Gastrocnemius medialis (tissue), 4 donors: ENCODE data around the gene CSNK1D. TPM values are rescaled to one million over a fixed set of nuclear protein-coding genes. Genes with fewer than 3 reads are reported as not detected.

Experiments used
- ATAC-seq, 2 donors: fragments of 150-250 bp; one replicate each; pipeline ENCODE4 v1.9.1; 2016
- DNase-seq, 2 donors: peaks; one replicate each; pipeline ENCODE4 v3.0.0-alpha.2; 2019
- H3K27ac ChIP-seq, 4 donors: fragments of 200-600 bp; sonication (generic); 1 replicate in 1 of 4; 2 replicates in 3 of 4; pipeline ENCODE4 v1.5.1; 2016 to 2018; ENCODE audit warnings: mild to moderate bottlenecking in 2 of 4, moderate library complexity in 1 of 4
- H3K27me3 ChIP-seq, 3 donors: fragments of 200-600 bp; sonication (generic) in 2 of 3; 1 replicate in 1 of 3; 2 replicates in 2 of 3; pipeline versions ENCODE4 v1.5.1 to v1.6.0; 2016 to 2019; ENCODE audit warnings: mild to moderate bottlenecking in 1 of 3, moderate library complexity in 1 of 3
- H3K36me3 ChIP-seq, 2 donors: fragments of 200-600 bp; sonication (generic) in 1 of 2; one replicate each; pipeline ENCODE4 v1.5.1; 2017 to 2018
- H3K4me1 ChIP-seq, 2 donors: fragments of 200-600 bp; sonication (generic) in 1 of 2; one replicate each; pipeline ENCODE4 v1.5.1; 2016 to 2017; ENCODE audit warnings: mild to moderate bottlenecking in 2 of 2
- H3K4me3 ChIP-seq, 4 donors: fragments of 200-600 bp; sonication (generic) in 3 of 4; 1 replicate in 1 of 4; 2 replicates in 3 of 4; pipeline ENCODE4 v1.5.1; 2016 to 2019; ENCODE audit warnings: mild to moderate bottlenecking in 2 of 4
- H3K9me3 ChIP-seq, 3 donors: fragments of 200-600 bp; sonication (generic) in 2 of 3; 1 replicate in 1 of 3; 2 replicates in 2 of 3; pipeline ENCODE4 v1.5.1; 2016 to 2019
- POLR2A ChIP-seq, 2 donors: fragments of 450-650 bp; IDR thresholded peaks; one replicate each; pipeline ENCODE4 v1.6.1; 2017; ENCODE audit warnings: antibody characterized with exemption in 2 of 2, mild to moderate bottlenecking in 2 of 2, moderate library complexity in 2 of 2
- in situ Hi-C, 4 donors: fragments of 200-750 bp; cut with MboI; loops; one replicate each; pipeline versions ENCODE4 v1.15.0 to v1.8.0; 2017; ENCODE audit warnings: low sequenced_read_pairs in 4 of 4
- intact Hi-C: fragments of 100-400 bp; cut with DNase I; formaldehyde crosslinking; loops from one replicate; pipeline ENCODE4 v1.15.1; 2023; ENCODE audit warnings: low total_unique reads
- total RNA-seq, 4 donors: library from RNA; depleted of rRNA; stranded (reverse); fragments of >200 nt; gene quantifications; one replicate each; pipeline versions ENCODE4 v1.1.0 to v1.2.3, GENCODE V29; 2016
- TF ChIP-seq, protein P1 (sequence below), 5 experiments: fragments of 450-650 bp in 3 of 5; fragments of 200-600 bp in 2 of 5; sonication (generic) in 2 of 5; IDR thresholded peaks in 4 of 5; conservative IDR thresholded peaks in 1 of 5; 1 replicate in 4 of 5; 2 replicates in 1 of 5; pipeline ENCODE4 v1.5.1; 2016 to 2019; ENCODE audit warnings: antibody characterized with exemption in 5 of 5, mild to moderate bottlenecking in 3 of 5, moderate library complexity in 3 of 5

CSNK1D gene
- total RNA-seq, 4 donors from 2014 or later: 34.0 to 55.2 (median 47.3) TPM

DNA sequence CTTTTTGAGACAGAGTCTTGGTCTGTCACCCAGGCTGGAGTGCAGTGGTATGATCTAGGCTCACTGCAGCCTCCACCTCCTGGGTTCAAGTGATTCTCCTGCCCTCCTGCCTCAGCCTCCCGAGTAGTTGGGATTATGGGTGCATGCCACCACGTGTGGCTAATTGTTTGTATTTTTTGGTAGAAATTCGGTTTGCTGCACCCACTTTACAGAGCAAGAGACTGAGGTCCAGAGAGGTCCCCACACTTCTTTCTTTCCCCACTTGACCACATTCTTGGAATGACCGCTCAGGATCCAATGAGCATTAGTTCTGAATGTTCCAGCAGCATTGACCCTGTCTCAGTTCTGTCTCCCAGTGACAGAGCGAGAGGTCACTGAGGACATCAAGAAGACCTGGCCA is 50.0 kb downstream of the CSNK1D start:
- H3K4me1 ChIP-seq: peaks cover 23 to 24% of the 10 kb centered on the region in 2 donors
- ATAC-seq (no peak), DNase-seq (no peak)
- H3K27me3 ChIP-seq: no peaks in the 10 kb centered on the region
- H3K27ac ChIP-seq: no peak overlapping the region
- no peaks in the 10 kb centered on the region for H3K36me3 ChIP-seq
- H3K9me3 ChIP-seq: no peaks in the 10 kb centered on the region
- TF ChIP-seq, protein P1, sequence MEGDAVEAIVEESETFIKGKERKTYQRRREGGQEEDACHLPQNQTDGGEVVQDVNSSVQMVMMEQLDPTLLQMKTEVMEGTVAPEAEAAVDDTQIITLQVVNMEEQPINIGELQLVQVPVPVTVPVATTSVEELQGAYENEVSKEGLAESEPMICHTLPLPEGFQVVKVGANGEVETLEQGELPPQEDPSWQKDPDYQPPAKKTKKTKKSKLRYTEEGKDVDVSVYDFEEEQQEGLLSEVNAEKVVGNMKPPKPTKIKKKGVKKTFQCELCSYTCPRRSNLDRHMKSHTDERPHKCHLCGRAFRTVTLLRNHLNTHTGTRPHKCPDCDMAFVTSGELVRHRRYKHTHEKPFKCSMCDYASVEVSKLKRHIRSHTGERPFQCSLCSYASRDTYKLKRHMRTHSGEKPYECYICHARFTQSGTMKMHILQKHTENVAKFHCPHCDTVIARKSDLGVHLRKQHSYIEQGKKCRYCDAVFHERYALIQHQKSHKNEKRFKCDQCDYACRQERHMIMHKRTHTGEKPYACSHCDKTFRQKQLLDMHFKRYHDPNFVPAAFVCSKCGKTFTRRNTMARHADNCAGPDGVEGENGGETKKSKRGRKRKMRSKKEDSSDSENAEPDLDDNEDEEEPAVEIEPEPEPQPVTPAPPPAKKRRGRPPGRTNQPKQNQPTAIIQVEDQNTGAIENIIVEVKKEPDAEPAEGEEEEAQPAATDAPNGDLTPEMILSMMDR (IDR thresholded peaks at IDR 0.05 in 4 of 5, conservative IDR thresholded peaks at IDR 0.05 in 1 of 5): no peak
- no peak for TF ChIP-seq POLR2A (IDR thresholded peaks at IDR 0.05)
- no peak overlapping the region for H3K4me3 ChIP-seq
- in situ Hi-C loops: no loop called here
- intact Hi-C loops: no loop called here

DNA sequence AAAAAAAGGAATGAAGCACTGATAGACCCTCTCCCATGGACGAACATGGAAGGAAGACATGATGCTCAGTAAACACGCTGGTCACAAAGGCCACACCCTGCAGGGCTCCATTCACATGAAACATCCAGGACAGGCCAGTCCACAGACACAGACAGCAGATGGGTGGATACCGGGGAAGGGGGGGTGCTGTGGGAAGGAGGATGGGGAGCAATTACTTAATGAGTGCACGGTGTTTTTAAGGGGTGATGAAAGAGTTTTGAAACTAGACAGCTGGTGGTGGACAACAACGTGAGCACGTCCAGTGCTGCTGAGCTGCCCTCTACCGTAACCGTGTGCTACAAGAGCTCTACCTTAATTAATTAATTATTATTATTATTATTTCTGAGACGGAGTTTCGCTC is 50.7 kb downstream of the CSNK1D start:
- no peak overlapping the region for H3K27ac ChIP-seq

DNA sequence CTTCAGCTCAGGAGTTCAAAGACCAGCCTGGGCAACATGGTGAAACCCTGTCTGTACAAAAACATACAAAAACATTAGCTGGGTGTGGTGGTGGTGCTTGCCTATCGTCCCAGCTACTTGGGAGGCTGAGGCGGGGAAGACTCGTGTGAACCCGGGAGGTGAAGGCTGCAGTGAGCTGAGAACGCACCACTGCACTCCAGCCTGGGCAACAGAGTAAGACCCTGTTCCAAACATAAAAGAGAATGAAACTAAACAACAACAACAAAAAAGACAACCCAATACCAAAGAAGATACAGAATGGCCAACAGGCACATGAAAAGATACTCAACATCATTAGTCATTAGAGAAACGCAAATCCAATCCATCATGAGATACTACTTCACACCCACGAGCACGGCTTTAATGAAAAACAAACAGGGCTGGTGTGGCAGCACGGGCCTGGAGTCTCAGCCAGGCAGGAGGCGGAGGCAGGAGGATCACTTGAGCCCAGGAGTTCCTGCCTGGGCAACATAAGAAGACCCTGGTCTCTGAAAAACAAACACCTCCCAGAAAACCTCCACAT is 52.1 kb downstream of the CSNK1D start:
- TF ChIP-seq, protein P1 (IDR thresholded peaks at IDR 0.05 in 4 of 5, conservative IDR thresholded peaks at IDR 0.05 in 1 of 5): no peak
- no peak for TF ChIP-seq POLR2A (IDR thresholded peaks at IDR 0.05)
- Histone ChIP-seq H3K4me3 (no peak overlapping the region), H3K4me1 (peaks cover 20 to 31% of the 10 kb centered on the region in 2 donors), H3K9me3 (no peaks in the 10 kb centered on the region), H3K36me3 (no peaks in the 10 kb centered on the region), H3K27ac (no peak overlapping the region), H3K27me3 (no peaks in the 10 kb centered on the region)
- DNase-seq (no peak), ATAC-seq (no peak)
- intact Hi-C loops: no loop called here
- in situ Hi-C loops: no loop called here

More for the DNA sequence above, 50.7 kb downstream of the CSNK1D start:
- intact Hi-C loops (no loop called here), in situ Hi-C loops (no loop called here)
- peak in 1 of 2 donors; percentile 8 for TF ChIP-seq POLR2A (IDR thresholded peaks at IDR 0.05)
- TF ChIP-seq, protein P1 (IDR thresholded peaks at IDR 0.05 in 4 of 5, conservative IDR thresholded peaks at IDR 0.05 in 1 of 5): no peak
- no peaks in the 10 kb centered on the region for H3K27me3 ChIP-seq
- H3K4me1 ChIP-seq: peaks cover 24 to 25% of the 10 kb centered on the region in 2 donors
- H3K9me3 ChIP-seq: no peaks in the 10 kb centered on the region
- DNase-seq: no peak
- H3K36me3 ChIP-seq: no peaks in the 10 kb centered on the region
- ATAC-seq: no peak
- no peak overlapping the region for H3K4me3 ChIP-seq

- peaks cover 6 to 19% of the 10 kb centered on the region in 2 donors for H3K4me1 ChIP-seq
- intact Hi-C loops: no loop called here
- DNase-seq (no peak), ATAC-seq (no peak)
- no peaks in the 10 kb centered on the region for H3K9me3 ChIP-seq
- H3K27me3 ChIP-seq: no peaks in the 10 kb centered on the region
- TF ChIP-seq, protein P1 (IDR thresholded peaks at IDR 0.05 in 4 of 5, conservative IDR thresholded peaks at IDR 0.05 in 1 of 5): no peak
- TF ChIP-seq POLR2A (IDR thresholded peaks at IDR 0.05): no peak
- H3K4me3 ChIP-seq: no peak overlapping the region
- no peak overlapping the region for H3K27ac ChIP-seq
- no peaks in the 10 kb centered on the region for H3K36me3 ChIP-seq
- in situ Hi-C loops: no loop called here
Observed at GRCh38 chr17:82219753-82220709, 53.5 kb downstream of the CSNK1D start.
